Thyroid gland (tissue), 4 donors: ENCODE results near the gene MN1. TPM values are rescaled to one million over a fixed set of nuclear protein-coding genes. Genes with fewer than 3 reads are reported as not detected.
"Not testable (repeated sequence)": the region's sequence is repeated elsewhere in the genome, so short reads cannot be mapped to it uniquely, and the experiment has no call there.

Source experiments
- DNase-seq, 2 donors: peaks; one replicate each; pipeline ENCODE4 v3.0.0-alpha.2; 2019
- H3K27ac ChIP-seq, 3 donors: fragments of 200-600 bp; sonication (generic); 1 replicate in 2 of 3; 2 replicates in 1 of 3; pipeline ENCODE4 v1.5.1; 2016 to 2019; ENCODE audit warnings: mild to moderate bottlenecking in 1 of 3, moderate library complexity in 1 of 3
- H3K27me3 ChIP-seq: fragments of 200-600 bp; sonication (generic); one replicate; pipeline ENCODE4 v1.5.1; 2019
- H3K36me3 ChIP-seq, 2 donors: fragments of 200-600 bp; sonication (generic); one replicate each; pipeline ENCODE4 v1.5.1; 2016 to 2019
- H3K4me1 ChIP-seq, 2 donors: fragments of 200-600 bp; sonication (generic); one replicate each; pipeline ENCODE4 v1.5.1; 2017 to 2019
- H3K4me3 ChIP-seq, 3 donors: fragments of 200-600 bp; sonication (generic); replicated peaks in 1 of 3; 1 replicate in 2 of 3; 2 replicates in 1 of 3; pipeline ENCODE4 v1.5.1; 2016; ENCODE audit warnings: mild to moderate bottlenecking in 1 of 3
- H3K9me3 ChIP-seq: fragments of 200-600 bp; sonication (generic); one replicate; pipeline ENCODE4 v1.5.1; 2017
- CTCF ChIP-seq, 6 experiments: fragments of 200-600 bp in 3 of 6; fragments of 450-650 bp in 3 of 6; sonication (generic) in 3 of 6; IDR thresholded peaks; one replicate each; pipeline ENCODE4 v1.5.1; 2016 to 2019; ENCODE audit warnings: antibody characterized with exemption in 6 of 6, mild to moderate bottlenecking in 2 of 6, inconsistent platforms in 1 of 6, moderate library complexity in 1 of 6
- POLR2A ChIP-seq, 2 donors: fragments of 450-650 bp; IDR thresholded peaks; one replicate each; pipeline ENCODE4 v1.6.1; 2017; ENCODE audit warnings: antibody characterized with exemption in 2 of 2, mild to moderate bottlenecking in 2 of 2, moderate library complexity in 1 of 2
- WGBS, 2 donors: methylation state at CpG; one replicate each; pipeline ENCODE4 v1.1.5; 2017; 5-methylcytosine and 5-hydroxymethylcytosine counted together
- intact Hi-C: fragments of 100-400 bp; cut with DNase I; formaldehyde crosslinking; loops from one replicate; pipeline ENCODE4 v1.15.1; 2023
- total RNA-seq, 4 donors: library from RNA; depleted of rRNA; stranded (reverse); fragments of >200 nt; gene quantifications; one replicate each; pipeline ENCODE4 v1.2.3, GENCODE V29; 2016

Gene MN1
- total RNA-seq, 4 donors from 2014 or later: 2.5 to 4.5 (median 2.9) TPM

GRCh38 chr22:27748349-27748748 is 53.2 kb downstream of the MN1 start:
- no peaks in the 10 kb centered on the region for H3K36me3 ChIP-seq
- H3K27ac ChIP-seq: no peak overlapping the region
- no peak overlapping the region for H3K4me3 ChIP-seq
- 70 to 74% methylated on average over 4 of the region's 4 CpGs for WGBS, 2 donors
- H3K4me1 ChIP-seq: peaks cover 0 to 5% of the 10 kb centered on the region in 2 donors
- no peak for DNase-seq
- H3K27me3 ChIP-seq: no peaks in the 10 kb centered on the region
- intact Hi-C loops: no loop called here
- TF ChIP-seq POLR2A (IDR thresholded peaks at IDR 0.05) (no peak), CTCF (IDR thresholded peaks at IDR 0.05) (no peak)
- H3K9me3 ChIP-seq: no peaks in the 10 kb centered on the region

GRCh38 chr22:27747396-27748221 is 53.9 kb downstream of the MN1 start:
- H3K27ac ChIP-seq: no peak overlapping the region
- TF ChIP-seq POLR2A (IDR thresholded peaks at IDR 0.05): no peak
- TF ChIP-seq CTCF (IDR thresholded peaks at IDR 0.05): no peak
- H3K4me1 ChIP-seq: peaks cover 0 to 5% of the 10 kb centered on the region in 2 donors
- intact Hi-C loops: no loop called here
- no peak overlapping the region for H3K4me3 ChIP-seq
- no peaks in the 10 kb centered on the region for H3K9me3 ChIP-seq
- H3K36me3 ChIP-seq: no peaks in the 10 kb centered on the region
- WGBS, 2 donors: 88 to 89% methylated on average over 13 of the region's 13 CpGs
- DNase-seq: no peak
- H3K27me3 ChIP-seq: no peaks in the 10 kb centered on the region

- 90 to 93% methylated on average over 8 of the region's 8 CpGs for WGBS, 2 donors
- H3K27ac ChIP-seq: no peak overlapping the region
- H3K27me3 ChIP-seq: no peaks in the 10 kb centered on the region
- intact Hi-C loops: no loop called here
- TF ChIP-seq POLR2A (IDR thresholded peaks at IDR 0.05) (no peak), CTCF (IDR thresholded peaks at IDR 0.05) (no peak)
- H3K4me1 ChIP-seq: peaks cover 0 to 5% of the 10 kb centered on the region in 2 donors
- no peaks in the 10 kb centered on the region for H3K36me3 ChIP-seq
- no peaks in the 10 kb centered on the region for H3K9me3 ChIP-seq
- H3K4me3 ChIP-seq: no peak overlapping the region
- DNase-seq: no peak
Measured at GRCh38 chr22:27746918-27747317, 54.6 kb downstream of the MN1 start.

GRCh38 chr22:27745809-27746208 is 55.7 kb downstream of the MN1 start:
- H3K27ac ChIP-seq: no peak overlapping the region
- no peak for TF ChIP-seq POLR2A (IDR thresholded peaks at IDR 0.05)
- no peak for TF ChIP-seq CTCF (IDR thresholded peaks at IDR 0.05)
- H3K4me1 ChIP-seq: peaks cover 0 to 5% of the 10 kb centered on the region in 2 donors
- H3K9me3 ChIP-seq: no peaks in the 10 kb centered on the region
- H3K36me3 ChIP-seq: no peaks in the 10 kb centered on the region
- H3K4me3 ChIP-seq: no peak overlapping the region
- DNase-seq: no peak
- H3K27me3 ChIP-seq: no peaks in the 10 kb centered on the region
- WGBS, 2 donors: 95 to 96% methylated on average over 7 of the region's 7 CpGs
- intact Hi-C loops: no loop called here

- 85 to 92% methylated on average over 4 of the region's 4 CpGs for WGBS, 2 donors
Measured at GRCh38 chr22:27745154-27745553, 56.4 kb downstream of the MN1 start.

GRCh38 chr22:27744078-27744477 is 57.5 kb downstream of the MN1 start:
- H3K36me3 ChIP-seq, H3K27ac ChIP-seq, DNase-seq, H3K9me3 ChIP-seq, H3K27me3 ChIP-seq, intact Hi-C loops, H3K4me1 ChIP-seq, H3K4me3 ChIP-seq: not testable (repeated sequence)
- 74 to 75% methylated on average over 13 to 15 of the region's 15 CpGs for WGBS, 2 donors

More at GRCh38 chr22:27745154-27745553, 56.4 kb downstream of the MN1 start:
- H3K27ac ChIP-seq: no peak overlapping the region
- TF ChIP-seq POLR2A (IDR thresholded peaks at IDR 0.05) (no peak), CTCF (IDR thresholded peaks at IDR 0.05) (no peak)
- no peaks in the 10 kb centered on the region for H3K27me3 ChIP-seq
- H3K4me1 ChIP-seq: peaks cover 0 to 5% of the 10 kb centered on the region in 2 donors
- H3K36me3 ChIP-seq: no peaks in the 10 kb centered on the region
- H3K4me3 ChIP-seq: no peak overlapping the region
- DNase-seq: no peak
- no peaks in the 10 kb centered on the region for H3K9me3 ChIP-seq
- intact Hi-C loops: no loop called here
